Activated CD4-positive, alpha-beta memory T cell treated with anti-CD3 and anti-CD28 coated beads, Interleukin-2, amount 10 ng/mL, durations not matched to agents 7 days and 5 days (primary cell): Measurements from ENCODE around the gene ACTA2. TPM values are rescaled to one million over a fixed set of nuclear protein-coding genes. Genes with fewer than 3 reads are reported as not detected.

Source experiments
- CTCF ChIA-PET: fragments of 350-600 bp; sonication (Branson Sonifier 250); formaldehyde crosslinking; loops from one replicate; lab custom pipeline; 2021; ENCODE audit warnings: antibody characterized with exemption, inconsistent platforms; lab: Charles Lee
- POLR2A ChIA-PET: fragments of 350-600 bp; sonication (Branson Sonifier 250); formaldehyde crosslinking; loops from one replicate; lab custom pipeline; 2021; ENCODE audit warnings: antibody characterized with exemption; lab: Charles Lee
- DNase-seq: peaks from one replicate; pipeline ENCODE4 v3.0.0-alpha.2; 2020
- H3K27ac Mint-ChIP-seq: one replicate; pipeline ENCODE4 v1.8.0; 2021; ENCODE audit warnings: mild to moderate bottlenecking, mixed read lengths
- H3K27me3 Mint-ChIP-seq: one replicate; pipeline ENCODE4 v1.8.0; 2021; ENCODE audit warnings: mixed read lengths
- H3K36me3 Mint-ChIP-seq: one replicate; pipeline ENCODE4 v1.8.0; 2021; ENCODE audit warnings: low read depth, mixed read lengths
- H3K4me1 Mint-ChIP-seq: one replicate; pipeline ENCODE4 v1.8.0; 2021; ENCODE audit warnings: mixed read lengths
- H3K4me3 Mint-ChIP-seq: one replicate; pipeline ENCODE4 v1.8.0; 2021; ENCODE audit warnings: mild to moderate bottlenecking, mixed read lengths
- H3K9me3 Mint-ChIP-seq: one replicate; pipeline ENCODE4 v1.8.0; 2021; ENCODE audit warnings: mixed read lengths
- total RNA-seq, 2 experiments: library from RNA; stranded (reverse); gene quantifications; one replicate each; pipeline ENCODE4 v1.2.3, GENCODE V29; 2021

Gene ACTA2
- total RNA-seq, 2 experiments from 2014 or later: 14.7 to 15.5 TPM

DNA sequence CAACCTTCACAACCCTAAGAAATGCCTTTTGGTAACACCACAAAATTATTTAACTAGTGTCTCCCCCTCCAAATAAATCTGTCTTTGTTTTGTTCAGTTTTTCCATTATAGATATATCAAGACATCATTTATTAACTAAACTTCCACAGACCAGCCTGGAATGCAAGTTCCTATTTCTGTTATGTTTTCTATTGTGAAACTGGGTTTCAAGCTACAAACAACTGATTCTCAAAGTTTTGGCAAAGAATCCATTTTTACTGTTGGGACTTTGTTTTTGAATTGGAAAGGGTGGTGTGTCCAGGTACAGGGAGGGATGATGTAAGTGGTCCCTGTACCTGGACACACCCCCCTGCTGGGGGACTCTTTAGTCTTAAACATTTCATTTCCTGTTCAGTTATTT lies 36.3 kb downstream of the ACTA2 start:
- no peaks in the 10 kb centered on the region for H3K4me1 Mint-ChIP-seq
- H3K9me3 Mint-ChIP-seq: no peaks in the 10 kb centered on the region
- H3K36me3 Mint-ChIP-seq: peaks cover 76% of the 10 kb centered on the region
- ChIA-PET CTCF (interaction anchor here (1.4 kb wide), 1 partner anchor 18 kb away, joined by 3 read pairs; no protein-coding TSS in a partner anchor), POLR2A (interaction anchor here (1.7 kb wide), 1 partner anchor 80 kb away, joined by 5 read pairs; no protein-coding TSS in a partner anchor)
- no peak overlapping the region for H3K4me3 Mint-ChIP-seq
- DNase-seq: no peak
- H3K27me3 Mint-ChIP-seq: no peaks in the 10 kb centered on the region
- H3K27ac Mint-ChIP-seq: no peak overlapping the region

DNA sequence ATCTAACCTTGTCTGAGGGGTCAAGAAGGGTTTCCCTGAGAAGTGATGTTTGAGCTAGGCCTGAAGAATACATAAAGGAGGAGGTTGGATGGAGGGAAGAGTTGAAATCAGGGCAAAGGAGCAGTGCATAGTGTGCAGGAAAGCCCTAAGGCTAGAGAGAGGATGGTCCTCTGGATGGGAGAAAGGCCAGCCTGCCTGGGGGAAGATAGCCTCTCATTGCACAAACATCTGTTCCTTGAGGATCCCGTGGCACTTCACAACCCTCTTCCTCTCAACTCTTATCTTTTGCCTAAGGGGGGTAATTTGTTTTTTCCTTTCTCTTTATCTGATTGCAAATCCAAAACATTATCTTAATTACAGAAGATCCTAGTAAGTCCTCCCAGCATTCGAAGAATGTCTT lies 36.8 kb downstream of the ACTA2 start:
- Mint-ChIP-seq H3K9me3 (no peaks in the 10 kb centered on the region), H3K4me1 (no peaks in the 10 kb centered on the region), H3K27ac (no peak overlapping the region), H3K27me3 (no peaks in the 10 kb centered on the region), H3K36me3 (peaks cover 79% of the 10 kb centered on the region), H3K4me3 (no peak overlapping the region)
- DNase-seq: no peak
- CTCF ChIA-PET: no interaction called here
- POLR2A ChIA-PET: interaction anchor here (1.7 kb wide), 1 partner anchor 80 kb away, joined by 5 read pairs; no protein-coding TSS in a partner anchor

DNA sequence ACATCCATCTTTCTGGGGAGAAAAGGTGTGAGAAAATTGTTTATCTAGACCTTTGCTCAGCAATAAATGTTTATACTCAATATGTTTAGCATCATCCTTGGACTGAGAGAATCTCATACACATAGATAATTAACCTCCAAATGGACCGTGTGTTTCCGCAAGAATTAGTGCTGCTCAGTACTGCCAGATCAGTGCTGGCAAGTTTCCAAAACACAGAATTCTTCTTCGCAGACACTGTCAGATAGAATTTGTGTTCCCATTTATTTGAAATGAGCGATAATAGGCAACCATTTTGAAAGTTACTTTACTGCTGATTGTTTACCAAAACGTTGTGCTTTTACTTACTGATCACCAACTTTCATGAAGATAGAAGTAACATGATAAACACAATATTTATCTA lies 38.8 kb downstream of the ACTA2 start:
- no peak overlapping the region for H3K4me3 Mint-ChIP-seq
- H3K36me3 Mint-ChIP-seq: peaks cover 75% of the 10 kb centered on the region
- CTCF ChIA-PET: no interaction called here

DNA sequence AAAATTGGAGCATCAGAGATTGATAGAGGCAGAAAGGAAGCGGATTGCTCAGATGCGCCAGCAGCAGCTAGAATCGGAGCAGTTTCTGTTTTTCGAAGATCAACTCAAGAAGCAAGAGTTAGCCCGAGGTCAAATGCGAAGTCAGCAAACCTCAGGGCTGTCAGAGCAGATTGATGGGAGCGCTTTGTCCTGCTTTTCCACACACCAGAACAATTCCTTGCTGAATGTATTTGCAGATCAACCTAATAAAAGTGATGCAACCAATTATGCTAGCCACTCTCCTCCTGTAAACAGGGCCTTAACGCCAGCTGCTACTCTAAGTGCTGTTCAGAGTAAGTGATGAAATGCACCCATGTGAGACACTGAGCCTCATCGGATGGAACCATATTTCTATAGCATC lies 39.4 kb downstream of the ACTA2 start:
- Mint-ChIP-seq H3K27ac (no peak overlapping the region), H3K27me3 (no peaks in the 10 kb centered on the region), H3K9me3 (no peaks in the 10 kb centered on the region), H3K36me3 (peaks cover 76% of the 10 kb centered on the region), H3K4me3 (no peak overlapping the region), H3K4me1 (no peaks in the 10 kb centered on the region)
- DNase-seq: no peak
- ChIA-PET CTCF (no interaction called here), POLR2A (no interaction called here)

More for the DNA sequence above, 38.8 kb downstream of the ACTA2 start:
- Mint-ChIP-seq H3K4me1 (no peaks in the 10 kb centered on the region), H3K27me3 (no peaks in the 10 kb centered on the region), H3K9me3 (no peaks in the 10 kb centered on the region), H3K27ac (no peak overlapping the region)
- POLR2A ChIA-PET: no interaction called here
- DNase-seq: no peak

DNA sequence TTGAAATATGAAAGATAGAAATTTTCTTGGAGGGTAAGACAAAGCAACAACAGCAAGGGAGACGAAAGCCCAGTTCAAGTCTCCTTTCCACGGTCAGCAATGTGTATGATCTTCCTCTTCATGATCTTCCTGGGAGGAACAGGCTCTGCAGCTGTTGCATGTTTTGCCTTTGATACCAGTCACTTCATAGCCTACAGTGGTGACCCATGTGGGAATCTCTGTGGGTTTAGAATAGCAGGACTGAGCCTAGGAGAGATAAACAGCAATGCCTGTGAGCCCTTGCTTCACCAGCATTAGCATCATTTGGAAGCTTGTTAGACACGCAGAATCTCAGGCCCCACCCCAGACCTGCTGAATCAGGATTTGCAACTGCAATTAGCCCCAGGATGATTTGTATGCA lies 40.7 kb downstream of the ACTA2 start:
- CTCF ChIA-PET: interaction anchor here (1.1 to 2.2 kb wide), 3 partner anchors 21 to 76 kb away, joined by 3 to 9 read pairs (median 5); partner anchors contain the start of gene STAMBPL1
- Mint-ChIP-seq H3K36me3 (peaks cover 74% of the 10 kb centered on the region), H3K27me3 (no peaks in the 10 kb centered on the region)

DNA sequence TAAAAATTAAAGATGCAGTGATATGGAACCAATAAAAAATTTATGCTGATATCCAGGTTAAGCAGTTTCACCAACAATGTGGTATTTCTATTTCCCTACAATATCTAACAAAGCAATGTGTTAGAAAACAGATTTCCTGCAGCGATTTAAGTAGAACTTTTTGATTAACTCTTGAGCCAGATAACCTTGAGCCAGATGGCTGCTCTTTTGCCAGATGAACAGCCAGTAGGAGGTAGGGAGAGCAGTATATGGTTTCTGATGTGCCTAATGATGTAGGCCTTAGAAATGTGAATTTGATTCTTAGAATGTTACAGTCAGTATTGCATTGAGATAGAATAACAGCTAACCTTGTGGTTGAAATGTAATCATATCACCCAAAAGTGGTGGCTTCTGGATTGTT lies 41.5 kb downstream of the ACTA2 start:
- no peak overlapping the region for H3K27ac Mint-ChIP-seq
- POLR2A ChIA-PET: interaction anchor here (1.5 kb wide), 1 partner anchor 76 kb away, joined by 4 read pairs; no protein-coding TSS in a partner anchor

More for the DNA sequence above, 40.7 kb downstream of the ACTA2 start:
- POLR2A ChIA-PET: interaction anchor here (0.8 kb wide), 1 partner anchor 31 kb away, joined by 3 read pairs; no protein-coding TSS in a partner anchor
- Mint-ChIP-seq H3K4me1 (no peaks in the 10 kb centered on the region), H3K27ac (no peak overlapping the region), H3K4me3 (no peak overlapping the region), H3K9me3 (no peaks in the 10 kb centered on the region)
- DNase-seq: no peak

DNA sequence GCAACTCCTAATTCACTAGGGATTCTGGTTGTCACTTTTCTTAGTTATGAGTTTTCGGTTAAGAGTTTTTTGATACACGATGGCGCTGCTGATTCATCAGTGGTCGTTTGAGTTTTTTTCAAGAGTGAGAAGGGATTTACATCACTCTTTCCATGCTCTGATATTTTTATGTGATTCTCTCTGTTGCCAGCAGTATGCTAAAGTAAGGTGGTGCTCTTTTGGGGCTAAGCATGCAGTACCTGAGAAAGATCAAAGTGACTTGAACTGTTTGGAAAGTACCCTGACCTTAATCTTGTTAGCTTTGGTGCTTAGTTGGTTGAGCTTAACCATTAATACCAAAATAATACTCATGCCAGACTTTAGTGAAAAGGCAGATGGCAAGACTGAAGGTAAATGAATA lies 44.4 kb downstream of the ACTA2 start:
- Mint-ChIP-seq H3K4me3 (no peak overlapping the region), H3K36me3 (peaks cover 76% of the 10 kb centered on the region), H3K9me3 (no peaks in the 10 kb centered on the region), H3K4me1 (peaks cover under 1% of the 10 kb centered on the region), H3K27me3 (no peaks in the 10 kb centered on the region), H3K27ac (no peak overlapping the region)
- ChIA-PET POLR2A (no interaction called here), CTCF (interaction anchor here (1.1 to 1.4 kb wide), 3 partner anchors 13 to 23 kb away, joined by 3 read pairs; no protein-coding TSS in a partner anchor)
- DNase-seq: no peak

More for the DNA sequence above, 41.5 kb downstream of the ACTA2 start:
- CTCF ChIA-PET: interaction anchor here (1.1 to 2.2 kb wide), 2 partner anchors 31 to 75 kb away, joined by 3 to 9 read pairs; partner anchors contain the start of gene STAMBPL1
- H3K27me3 Mint-ChIP-seq: no peaks in the 10 kb centered on the region
- H3K4me1 Mint-ChIP-seq: no peaks in the 10 kb centered on the region
- DNase-seq: no peak
- no peak overlapping the region for H3K4me3 Mint-ChIP-seq
- H3K36me3 Mint-ChIP-seq: peaks cover 72% of the 10 kb centered on the region
- H3K9me3 Mint-ChIP-seq: no peaks in the 10 kb centered on the region

DNA sequence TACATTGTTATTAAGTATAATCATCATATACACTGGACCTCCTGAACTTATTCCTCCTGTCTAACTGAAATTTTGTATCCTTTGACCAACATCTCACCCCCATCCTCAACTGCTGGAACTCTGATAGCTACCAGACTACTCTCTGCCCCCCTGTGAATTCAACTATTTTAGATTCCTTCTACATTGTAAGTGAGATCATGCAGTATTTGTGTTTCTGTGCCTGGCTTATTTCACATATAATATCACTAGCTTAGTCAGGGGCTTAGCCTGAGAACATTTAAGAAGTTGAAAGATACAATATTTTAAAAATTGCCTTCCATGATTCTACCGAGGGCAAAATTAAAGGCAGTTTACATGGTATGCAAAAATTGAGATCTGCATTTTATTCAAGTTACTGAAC lies 45.7 kb downstream of the ACTA2 start:
- no peaks in the 10 kb centered on the region for H3K9me3 Mint-ChIP-seq
- H3K36me3 Mint-ChIP-seq: peaks cover 75% of the 10 kb centered on the region
- H3K4me1 Mint-ChIP-seq: peaks cover 5% of the 10 kb centered on the region
- POLR2A ChIA-PET: no interaction called here
- CTCF ChIA-PET: no interaction called here
- no peaks in the 10 kb centered on the region for H3K27me3 Mint-ChIP-seq
- no peak overlapping the region for H3K27ac Mint-ChIP-seq
- no peak overlapping the region for H3K4me3 Mint-ChIP-seq
- no peak for DNase-seq

DNA sequence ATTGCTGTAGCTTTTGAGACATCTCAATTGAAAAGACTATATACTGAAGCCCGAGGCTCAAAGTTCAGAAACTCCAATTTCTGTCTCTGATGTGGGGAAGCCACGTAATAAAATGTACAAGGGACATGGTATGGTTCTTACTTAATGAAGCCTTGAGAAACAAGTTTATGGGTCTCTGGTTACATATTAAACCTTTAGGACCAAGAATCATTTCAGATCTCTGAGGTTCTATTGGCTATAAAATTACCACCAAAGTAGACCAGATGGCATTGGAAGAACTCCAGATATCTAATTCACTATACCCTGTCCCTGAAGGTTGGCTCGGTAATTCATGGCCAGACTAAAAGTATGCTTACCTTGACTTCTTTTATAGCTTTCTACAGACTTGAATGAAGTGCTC lies 48.9 kb downstream of the ACTA2 start:
- POLR2A ChIA-PET: no interaction called here
- Mint-ChIP-seq H3K4me3 (no peak overlapping the region), H3K36me3 (peaks cover 74% of the 10 kb centered on the region), H3K27ac (no peak overlapping the region), H3K9me3 (no peaks in the 10 kb centered on the region), H3K4me1 (peaks cover 30% of the 10 kb centered on the region), H3K27me3 (no peaks in the 10 kb centered on the region)
- CTCF ChIA-PET: interaction anchor here (2.0 kb wide), 1 partner anchor 68 kb away, joined by 4 read pairs; no protein-coding TSS in a partner anchor
- DNase-seq: no peak

DNA sequence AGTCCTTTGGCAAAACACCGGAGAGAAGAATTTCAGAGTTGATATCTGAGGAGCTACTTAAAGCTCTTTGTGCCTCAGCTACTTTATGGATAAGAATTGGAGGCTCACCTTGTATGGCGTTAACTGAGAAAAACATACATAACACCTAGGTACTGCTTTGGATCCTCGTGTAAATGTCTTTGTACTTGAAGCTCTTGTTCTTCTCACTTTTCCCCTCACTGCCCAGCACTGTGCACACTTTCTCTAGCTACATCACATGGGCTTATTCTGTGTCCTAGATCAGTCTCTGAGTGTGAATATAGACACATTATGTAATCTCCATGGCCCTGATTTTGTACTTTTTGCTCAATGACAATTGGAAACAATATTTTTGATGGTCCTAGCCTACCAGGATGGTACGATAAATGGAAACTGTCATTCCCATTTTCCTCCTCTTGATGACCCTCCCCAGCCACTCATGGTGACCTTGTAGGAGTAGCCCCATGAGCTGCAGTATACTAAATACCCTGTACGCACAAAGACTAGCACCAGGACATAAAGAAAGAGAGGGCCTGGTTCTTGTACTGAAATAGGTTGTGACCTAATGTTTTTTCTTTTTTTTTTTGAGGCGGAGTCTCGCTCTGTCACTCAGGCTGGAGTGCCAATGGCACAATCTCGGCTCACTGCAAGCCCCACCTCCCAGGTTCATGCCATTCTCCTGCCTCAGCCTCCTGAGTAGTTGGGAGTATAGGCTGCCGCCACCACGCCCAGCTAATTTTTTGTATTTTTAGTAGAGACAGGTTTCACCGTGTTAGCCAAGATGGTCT lies 50.4 kb downstream of the ACTA2 start:
- Mint-ChIP-seq H3K4me3 (no peak overlapping the region), H3K27me3 (no peaks in the 10 kb centered on the region), H3K4me1 (peaks cover 40% of the 10 kb centered on the region), H3K27ac (peak overlapping the region; percentile 0), H3K9me3 (no peaks in the 10 kb centered on the region), H3K36me3 (peaks cover 65% of the 10 kb centered on the region)
- CTCF ChIA-PET: interaction anchor here (0.6 to 6.2 kb wide), 6 partner anchors 10 to 66 kb away, joined by 3 to 40 read pairs (median 4); no protein-coding TSS in a partner anchor
- POLR2A ChIA-PET: interaction anchor here (1.2 to 4.1 kb wide), 3 partner anchors 22 to 89 kb away, joined by 4 to 27 read pairs (median 6); partner anchors contain the start of gene STAMBPL1
- DNase-seq: no peak

DNA sequence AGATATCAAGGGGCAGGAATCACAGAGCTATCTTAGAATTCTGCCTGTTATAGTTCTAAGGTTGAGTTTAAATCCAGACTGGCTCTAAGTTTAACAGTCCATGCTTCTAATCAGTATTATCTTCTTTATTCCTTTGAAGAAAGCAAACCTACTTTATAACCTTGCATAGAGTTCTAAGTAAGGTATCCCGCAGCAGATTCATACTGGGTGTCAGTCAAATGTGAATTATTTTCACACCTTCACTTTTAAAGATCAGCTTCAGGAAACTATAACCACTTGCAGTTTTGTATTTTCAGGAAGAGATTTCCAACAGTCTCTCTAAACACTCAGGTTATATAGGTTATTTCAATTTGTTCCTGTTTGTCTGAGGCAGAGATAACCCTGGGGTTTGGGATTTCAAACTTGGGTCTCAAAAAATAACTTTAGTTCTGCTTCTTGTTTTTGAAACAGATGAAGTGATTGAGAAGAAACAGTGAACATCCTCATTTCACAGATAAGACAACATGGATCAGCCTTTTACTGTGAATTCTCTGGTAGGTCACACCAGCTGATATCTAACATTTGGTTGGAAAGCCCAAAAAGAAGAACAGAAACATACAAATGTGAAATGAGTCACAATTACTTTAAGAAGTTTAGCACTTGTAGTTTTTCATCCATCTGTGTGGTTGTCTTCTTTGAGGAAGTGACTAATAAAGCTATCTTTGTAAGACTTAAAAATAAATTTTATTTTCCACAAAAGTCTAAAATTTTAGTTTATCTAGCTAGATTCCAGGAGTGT lies 51.2 kb downstream of the ACTA2 start:
- no peak for DNase-seq
- H3K4me3 Mint-ChIP-seq: no peak overlapping the region
- no peaks in the 10 kb centered on the region for H3K9me3 Mint-ChIP-seq
- POLR2A ChIA-PET: interaction anchor here (1.2 to 4.1 kb wide), 5 partner anchors 21 to 90 kb away, joined by 4 to 27 read pairs (median 6); partner anchors contain the start of gene STAMBPL1
- peak overlapping the region; percentile 36 for H3K27ac Mint-ChIP-seq
- H3K36me3 Mint-ChIP-seq: peaks cover 64% of the 10 kb centered on the region
- CTCF ChIA-PET: interaction anchor here (0.8 to 6.2 kb wide), 6 partner anchors 9 to 173 kb away, joined by 3 to 40 read pairs (median 4); no protein-coding TSS in a partner anchor
- H3K27me3 Mint-ChIP-seq: no peaks in the 10 kb centered on the region
- peaks cover 48% of the 10 kb centered on the region for H3K4me1 Mint-ChIP-seq

DNA sequence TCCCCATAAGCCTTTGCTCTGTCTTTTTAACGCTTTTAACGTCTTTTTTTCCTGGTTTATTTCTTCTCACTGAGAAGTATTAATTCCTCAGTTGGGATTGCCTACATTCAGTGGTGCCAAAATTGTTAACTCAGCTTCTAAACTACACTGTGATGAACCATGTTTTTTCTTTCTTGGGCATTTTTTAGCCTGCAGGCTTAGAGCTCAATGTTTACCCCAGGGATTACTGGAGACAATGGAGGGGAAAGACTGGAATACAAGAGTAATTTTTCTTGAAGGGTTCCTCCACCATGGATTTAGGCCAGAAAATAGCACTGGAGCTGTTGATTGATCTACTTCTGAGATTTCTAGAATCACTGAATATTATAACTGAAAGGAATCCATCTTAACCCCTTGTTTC lies 52.7 kb downstream of the ACTA2 start:
- H3K9me3 Mint-ChIP-seq: no peaks in the 10 kb centered on the region
- POLR2A ChIA-PET: interaction anchor here (0.7 to 4.1 kb wide), 4 partner anchors 20 to 90 kb away, joined by 3 to 27 read pairs (median 6); partner anchors contain the start of genes FAS and STAMBPL1
- CTCF ChIA-PET: interaction anchor here (1.2 to 6.2 kb wide), 3 partner anchors 15 to 64 kb away, joined by 3 to 40 read pairs (median 32); no protein-coding TSS in a partner anchor
- no peaks in the 10 kb centered on the region for H3K27me3 Mint-ChIP-seq
- peaks cover 62% of the 10 kb centered on the region for H3K36me3 Mint-ChIP-seq
- peaks cover 60% of the 10 kb centered on the region for H3K4me1 Mint-ChIP-seq
- no peak for DNase-seq
- H3K27ac Mint-ChIP-seq: no peak overlapping the region
- H3K4me3 Mint-ChIP-seq: no peak overlapping the region
